Endodermal cell (in vitro differentiated cells): ENCODE measurements around the gene CACNA2D1. TPM values are rescaled to one million over a fixed set of nuclear protein-coding genes. Genes with fewer than 3 reads are reported as not detected.
A peak's percentile ranks its signal among the peaks of the same experiment; 100 is the strongest.

Experiments used
- DNase-seq: peaks from one replicate; pipeline ENCODE4 v3.0.0-alpha.2; 2017
- H3K27ac ChIP-seq: 2 replicates; pipeline ENCODE4 v1.5.1; 2013; ENCODE audit warnings: mild to moderate bottlenecking, low read depth, low read length, moderate library complexity
- H3K27me3 ChIP-seq: 2 replicates; pipeline ENCODE4 v1.6.1; 2013; ENCODE audit warnings: mild to moderate bottlenecking, low read length, moderate library complexity; ENCODE audit not compliant: insufficient read depth, control insufficient read depth, poor library complexity, severe bottlenecking
- H3K36me3 ChIP-seq: 2 replicates; pipeline ENCODE4 v1.7.0; 2013; ENCODE audit warnings: mild to moderate bottlenecking, low read length, moderate library complexity; ENCODE audit not compliant: control insufficient read depth, insufficient read depth
- H3K4me1 ChIP-seq: one replicate; pipeline ENCODE4 v1.7.0; 2013; ENCODE audit warnings: low read length; ENCODE audit not compliant: control insufficient read depth, insufficient read depth
- H3K4me3 ChIP-seq: 2 replicates; pipeline ENCODE4 v1.5.1; 2013; ENCODE audit warnings: mild to moderate bottlenecking, low read length, moderate library complexity
- H3K9ac ChIP-seq: 2 replicates; pipeline ENCODE4 v1.6.1; 2013; ENCODE audit warnings: mild to moderate bottlenecking, low read length, moderate library complexity; ENCODE audit not compliant: poor library complexity, severe bottlenecking; ENCODE audit errors: extremely low read depth
- H3K9me3 ChIP-seq: 2 replicates; pipeline ENCODE4 v1.6.1; 2013; ENCODE audit warnings: mild to moderate bottlenecking, low read length, moderate library complexity; ENCODE audit not compliant: control insufficient read depth
- H3K27ac Mint-ChIP-seq: 2 replicates; pipeline ENCODE4 v1.8.0; 2020; ENCODE audit warnings: mixed read lengths
- H3K27me3 Mint-ChIP-seq: 2 replicates; pipeline ENCODE4 v1.8.0; 2021; ENCODE audit warnings: mild to moderate bottlenecking, mixed read lengths; ENCODE audit not compliant: insufficient read depth
- H3K36me3 Mint-ChIP-seq: 2 replicates; pipeline ENCODE4 v1.8.0; 2020; ENCODE audit warnings: low read depth, mixed read lengths
- H3K4me1 Mint-ChIP-seq: 2 replicates; pipeline ENCODE4 v1.8.0; 2020; ENCODE audit warnings: mixed read lengths
- H3K4me3 Mint-ChIP-seq: 2 replicates; pipeline ENCODE4 v1.8.0; 2020; ENCODE audit warnings: mild to moderate bottlenecking, moderate library complexity, mixed read lengths
- H3K9me3 Mint-ChIP-seq: 2 replicates; pipeline ENCODE4 v1.8.0; 2020; ENCODE audit warnings: mild to moderate bottlenecking, mixed read lengths
- WGBS, 2 experiments: methylation state at CpG; one replicate each; pipeline versions ENCODE4 v1.1.5 to v1.1.7; 2013; ENCODE audit warnings: missing lambda C conversion rate in 2 of 2, mixed read lengths in 1 of 2; ENCODE audit not compliant: insufficient coverage in 1 of 2, insufficient read length in 1 of 2; 5-methylcytosine and 5-hydroxymethylcytosine counted together
- total RNA-seq, 2 donors: library from RNA; stranded (reverse); fragmentation: NEBNext Ultra II Directional in 1 of 2; extraction: Animal tissue kit (Norgen Biotek cat#: 25700) in 1 of 2; gene quantifications; 2 replicates in 1 of 2; 3 replicates in 1 of 2; pipeline ENCODE4 v1.2.1, GENCODE V29; 2021
- TF ChIP-seq, protein P1 (sequence below): fragments of 200-600 bp; sonication (generic); conservative IDR thresholded peaks from 2 replicates; pipeline ENCODE4 v1.5.0; 2021; ENCODE audit warnings: antibody characterized with exemption, mild to moderate bottlenecking

The CACNA2D1 gene
- total RNA-seq, 2 donors from 2014 or later: 16.9 to 26.8 TPM

DNA sequence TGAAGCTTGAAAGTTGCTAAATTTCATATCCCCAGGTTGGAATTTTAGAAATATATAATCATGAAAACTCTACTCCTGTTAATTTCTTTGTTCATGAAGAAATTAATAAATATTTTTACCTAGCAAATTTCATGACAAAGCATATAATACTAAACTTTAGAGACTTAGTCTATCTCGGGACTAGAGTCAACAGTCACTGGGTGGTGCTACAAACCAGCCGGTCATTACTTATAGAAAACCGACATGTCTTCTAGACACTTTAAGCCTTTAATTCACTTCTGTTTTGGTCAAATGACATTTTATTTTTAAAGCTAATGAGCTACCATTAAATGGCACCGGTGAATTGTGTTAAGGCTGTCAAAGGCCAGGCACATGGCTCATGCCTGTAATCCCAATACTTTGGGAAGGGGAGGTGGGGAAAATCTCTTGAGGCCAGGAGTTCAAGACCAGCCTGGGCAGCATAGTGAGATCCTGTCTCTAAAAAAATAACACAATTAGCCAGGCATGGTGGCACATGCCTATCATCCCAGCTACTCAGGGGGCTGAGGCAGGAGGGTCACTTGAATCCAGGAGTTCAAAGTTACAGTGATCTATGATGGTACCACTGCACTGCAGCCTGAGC is 270.1 kb downstream of the CACNA2D1 start:
- Histone ChIP-seq H3K36me3 (no peaks in the 10 kb centered on the region), H3K4me3 (no peak overlapping the region), H3K4me1 (peaks cover 8% of the 10 kb centered on the region), H3K27me3 (no peaks in the 10 kb centered on the region), H3K27ac (no peak overlapping the region), H3K9ac (no peak overlapping the region), H3K9me3 (no peaks in the 10 kb centered on the region)
- H3K9me3 Mint-ChIP-seq: no peaks in the 10 kb centered on the region
- H3K4me1 Mint-ChIP-seq: peaks cover 40% of the 10 kb centered on the region
- TF ChIP-seq, protein P1, sequence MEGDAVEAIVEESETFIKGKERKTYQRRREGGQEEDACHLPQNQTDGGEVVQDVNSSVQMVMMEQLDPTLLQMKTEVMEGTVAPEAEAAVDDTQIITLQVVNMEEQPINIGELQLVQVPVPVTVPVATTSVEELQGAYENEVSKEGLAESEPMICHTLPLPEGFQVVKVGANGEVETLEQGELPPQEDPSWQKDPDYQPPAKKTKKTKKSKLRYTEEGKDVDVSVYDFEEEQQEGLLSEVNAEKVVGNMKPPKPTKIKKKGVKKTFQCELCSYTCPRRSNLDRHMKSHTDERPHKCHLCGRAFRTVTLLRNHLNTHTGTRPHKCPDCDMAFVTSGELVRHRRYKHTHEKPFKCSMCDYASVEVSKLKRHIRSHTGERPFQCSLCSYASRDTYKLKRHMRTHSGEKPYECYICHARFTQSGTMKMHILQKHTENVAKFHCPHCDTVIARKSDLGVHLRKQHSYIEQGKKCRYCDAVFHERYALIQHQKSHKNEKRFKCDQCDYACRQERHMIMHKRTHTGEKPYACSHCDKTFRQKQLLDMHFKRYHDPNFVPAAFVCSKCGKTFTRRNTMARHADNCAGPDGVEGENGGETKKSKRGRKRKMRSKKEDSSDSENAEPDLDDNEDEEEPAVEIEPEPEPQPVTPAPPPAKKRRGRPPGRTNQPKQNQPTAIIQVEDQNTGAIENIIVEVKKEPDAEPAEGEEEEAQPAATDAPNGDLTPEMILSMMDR: no peak
- H3K27ac Mint-ChIP-seq: no peak overlapping the region
- no peaks in the 10 kb centered on the region for H3K36me3 Mint-ChIP-seq
- DNase-seq: no peak
- WGBS, 2 experiments: 83 to 98% methylated on average over 4 of the region's 4 CpGs
- H3K27me3 Mint-ChIP-seq: no peaks in the 10 kb centered on the region
- H3K4me3 Mint-ChIP-seq: no peak overlapping the region

DNA sequence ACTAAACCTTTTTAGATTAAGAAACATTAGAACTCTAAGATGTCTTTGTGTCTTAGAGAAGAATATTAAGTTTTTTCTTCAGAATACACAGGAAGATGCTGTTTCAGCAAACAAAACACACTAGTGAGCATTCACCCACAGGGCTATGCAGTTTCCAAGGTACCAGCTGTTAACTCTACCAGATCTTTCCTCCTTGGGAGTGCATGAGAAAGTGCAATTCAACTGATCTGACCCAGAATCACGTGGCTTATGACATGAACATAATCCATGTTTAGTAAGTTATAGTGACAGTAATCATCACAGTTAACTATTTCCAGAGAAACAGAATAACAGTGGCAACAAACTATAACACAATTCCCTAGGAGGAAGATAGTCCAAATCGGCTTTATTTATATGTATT is 270.7 kb downstream of the CACNA2D1 start:
- Mint-ChIP-seq H3K27ac (no peak overlapping the region), H3K27me3 (no peaks in the 10 kb centered on the region), H3K9me3 (no peaks in the 10 kb centered on the region), H3K36me3 (no peaks in the 10 kb centered on the region), H3K4me1 (peaks cover 34% of the 10 kb centered on the region), H3K4me3 (no peak overlapping the region)
- Histone ChIP-seq H3K9ac (no peak overlapping the region), H3K36me3 (no peaks in the 10 kb centered on the region), H3K4me1 (peaks cover 8% of the 10 kb centered on the region), H3K9me3 (no peaks in the 10 kb centered on the region), H3K4me3 (no peak overlapping the region), H3K27ac (no peak overlapping the region), H3K27me3 (no peaks in the 10 kb centered on the region)
- WGBS, 2 experiments: 93% methylated on average over 2 of the region's 2 CpGs; no CpG with 5 or more reads in 1 of the 2 experiments
- TF ChIP-seq, protein P1: no peak
- DNase-seq: no peak

- Mint-ChIP-seq H3K36me3 (no peaks in the 10 kb centered on the region), H3K4me1 (peaks cover 34% of the 10 kb centered on the region), H3K27ac (no peak overlapping the region), H3K4me3 (no peak overlapping the region), H3K9me3 (no peaks in the 10 kb centered on the region), H3K27me3 (no peaks in the 10 kb centered on the region)
- Histone ChIP-seq H3K27me3 (no peaks in the 10 kb centered on the region), H3K9me3 (no peaks in the 10 kb centered on the region), H3K4me1 (peaks cover 5% of the 10 kb centered on the region), H3K4me3 (no peak overlapping the region), H3K36me3 (no peaks in the 10 kb centered on the region), H3K9ac (no peak overlapping the region), H3K27ac (no peak overlapping the region)
- TF ChIP-seq, protein P1: peak; percentile 56
- DNase-seq: no peak
- 81% methylated on average over 1 of the region's 1 CpG; no CpG with 5 or more reads in 1 of the 2 experiments for WGBS, 2 experiments
Measured at GRCh38 chr7:82172017-82172416, 271.6 kb downstream of the CACNA2D1 start.
